HG03575 (cell line): Measurements from ENCODE around the gene CCNC.
A peak's percentile ranks its signal among the peaks of the same experiment; 100 is the strongest.

Experiments
- ATAC-seq: cut with Tn5 transposase; IDR thresholded peaks from one replicate; pipeline ENCODE4 v1.9.1; 2021; ENCODE audit not compliant: unreplicated experiment, insufficient number of reproducible peaks, low FRiP score; ENCODE audit errors: extremely low read depth

CCNC gene

GRCh38 chr6:99568103-99568933, at the start of gene CCNC:
TSS of gene CCNC (minus strand) at chr6:99568660. CDS start at chr6:99568527, 133 bp downstream.
- ATAC-seq: peak; percentile 98

- ATAC-seq: no peak
Observed at GRCh38 chr6:99617131-99617530, 48.7 kb upstream of the CCNC start.

GRCh38 chr6:99614430-99615186, 46.1 kb upstream of the CCNC start:
- no peak for ATAC-seq

GRCh38 chr6:99613705-99614429, 45.4 kb upstream of the CCNC start:
- ATAC-seq: no peak

- ATAC-seq: no peak
Observed at GRCh38 chr6:99613409-99613704, 44.9 kb upstream of the CCNC start.

- ATAC-seq: no peak
Observed at GRCh38 chr6:99612551-99613408, 44.3 kb upstream of the CCNC start.

- ATAC-seq: peak; percentile 64
Observed at GRCh38 chr6:99611148-99611547, 42.7 kb upstream of the CCNC start.

GRCh38 chr6:99609905-99610489, 41.5 kb upstream of the CCNC start:
- ATAC-seq: no peak

- no peak for ATAC-seq
Observed at GRCh38 chr6:99608886-99609482, 40.5 kb upstream of the CCNC start.

GRCh38 chr6:99608059-99608885, 39.8 kb upstream of the CCNC start:
- no peak for ATAC-seq

GRCh38 chr6:99607416-99608036, 39.1 kb upstream of the CCNC start:
- ATAC-seq: no peak

- no peak for ATAC-seq
Observed at GRCh38 chr6:99606656-99607415, 38.4 kb upstream of the CCNC start, which contains the start of gene PRDM13. TSS of gene PRDM13 (plus strand) at chr6:99606833. CDS start at chr6:99607035, 202 bp downstream.

- ATAC-seq: no peak
Observed at GRCh38 chr6:99605911-99606655, 37.6 kb upstream of the CCNC start.

- no peak for ATAC-seq
Observed at GRCh38 chr6:99605074-99605734, 36.7 kb upstream of the CCNC start.
